GM19452 (cell line): Measurements from ENCODE around the gene IL5RA.

ENCODE experiments used
- ATAC-seq: cut with Tn5 transposase; IDR thresholded peaks from one replicate; pipeline ENCODE4 v1.9.1; 2021; ENCODE audit not compliant: unreplicated experiment

Gene IL5RA, protein sequence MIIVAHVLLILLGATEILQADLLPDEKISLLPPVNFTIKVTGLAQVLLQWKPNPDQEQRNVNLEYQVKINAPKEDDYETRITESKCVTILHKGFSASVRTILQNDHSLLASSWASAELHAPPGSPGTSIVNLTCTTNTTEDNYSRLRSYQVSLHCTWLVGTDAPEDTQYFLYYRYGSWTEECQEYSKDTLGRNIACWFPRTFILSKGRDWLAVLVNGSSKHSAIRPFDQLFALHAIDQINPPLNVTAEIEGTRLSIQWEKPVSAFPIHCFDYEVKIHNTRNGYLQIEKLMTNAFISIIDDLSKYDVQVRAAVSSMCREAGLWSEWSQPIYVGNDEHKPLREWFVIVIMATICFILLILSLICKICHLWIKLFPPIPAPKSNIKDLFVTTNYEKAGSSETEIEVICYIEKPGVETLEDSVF

DNA sequence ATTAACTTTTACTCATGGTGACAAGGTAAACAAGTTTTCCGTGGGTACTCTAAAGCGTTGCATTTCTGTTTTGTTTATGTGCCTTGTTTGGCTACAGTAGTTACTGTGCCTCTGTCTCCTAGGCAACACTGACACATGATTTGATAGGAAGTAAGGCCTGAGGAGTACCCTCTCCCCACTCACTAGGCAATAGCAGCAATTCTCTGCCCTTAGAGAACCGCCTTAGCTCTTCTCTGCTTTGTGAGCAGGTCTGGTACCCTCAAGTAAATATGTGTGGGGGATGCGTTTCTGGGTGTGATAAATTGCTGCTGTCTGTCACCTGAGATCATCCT is at the start of gene IL5RA:
Gene IL5RA, minus strand, starts transcription at position 76 of the 332 bp plus-strand sequence. CDS start 5,390 bp downstream, outside the sequence.
- ATAC-seq, result no peak

DNA sequence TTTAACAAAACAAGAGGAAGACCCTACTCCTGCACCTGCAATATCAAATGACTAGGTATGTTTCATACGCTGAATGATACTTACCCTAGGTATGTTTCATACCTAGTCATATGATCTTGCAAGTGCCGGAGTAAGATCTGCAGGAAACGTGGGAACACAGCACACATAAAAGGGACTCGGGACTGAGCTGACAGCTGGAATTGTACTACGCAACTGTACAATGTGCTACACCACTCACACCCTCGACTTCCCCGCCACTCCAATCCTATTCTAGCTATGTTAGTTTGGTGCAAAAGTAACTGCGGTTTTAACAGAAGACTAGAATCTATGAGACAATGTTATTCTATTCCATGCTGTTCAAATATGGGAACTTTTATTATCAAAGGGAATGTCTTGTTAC is 47.3 kb upstream of the IL5RA start:
- no peak for ATAC-seq

DNA sequence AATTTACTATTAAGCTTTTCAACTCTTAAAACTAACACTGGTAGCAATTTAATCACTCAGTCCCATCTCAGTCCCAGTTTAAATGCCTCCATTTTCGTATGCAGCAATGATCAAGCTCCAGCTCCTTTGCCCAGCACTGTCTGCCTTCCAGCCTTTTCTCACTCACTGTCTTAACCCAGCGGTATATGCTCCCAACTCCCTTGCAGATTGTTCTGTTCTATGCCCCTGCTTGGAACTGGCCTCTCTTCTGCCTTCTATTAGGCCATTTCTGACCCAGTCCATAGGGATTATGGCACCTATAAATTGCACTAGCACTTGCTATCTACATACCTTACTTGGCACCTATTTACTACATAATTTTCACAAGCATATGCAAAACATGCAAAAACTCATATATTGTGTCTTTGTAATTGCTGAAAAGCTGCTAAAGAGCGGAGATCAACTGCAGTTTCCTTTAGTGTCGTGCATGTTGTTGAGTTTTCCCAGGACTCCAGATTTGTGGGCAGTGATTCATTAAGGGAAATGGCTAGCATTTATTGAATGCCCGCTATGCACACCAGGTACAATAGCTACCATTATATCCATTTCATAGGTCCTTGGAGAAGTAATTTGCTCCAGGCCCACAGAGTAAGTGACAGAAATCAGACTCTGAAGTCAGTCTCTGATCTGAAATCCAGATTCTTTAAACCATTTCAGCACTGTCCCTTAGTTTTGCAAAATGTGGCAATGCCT is 44.9 kb upstream of the IL5RA start:
- no peak for ATAC-seq

GRCh38 chr3:3151513-3151912 is 41.3 kb upstream of the IL5RA start:
- ATAC-seq, result no peak

GRCh38 chr3:3149560-3149959 is 39.4 kb upstream of the IL5RA start:
- ATAC-seq, result no peak

DNA sequence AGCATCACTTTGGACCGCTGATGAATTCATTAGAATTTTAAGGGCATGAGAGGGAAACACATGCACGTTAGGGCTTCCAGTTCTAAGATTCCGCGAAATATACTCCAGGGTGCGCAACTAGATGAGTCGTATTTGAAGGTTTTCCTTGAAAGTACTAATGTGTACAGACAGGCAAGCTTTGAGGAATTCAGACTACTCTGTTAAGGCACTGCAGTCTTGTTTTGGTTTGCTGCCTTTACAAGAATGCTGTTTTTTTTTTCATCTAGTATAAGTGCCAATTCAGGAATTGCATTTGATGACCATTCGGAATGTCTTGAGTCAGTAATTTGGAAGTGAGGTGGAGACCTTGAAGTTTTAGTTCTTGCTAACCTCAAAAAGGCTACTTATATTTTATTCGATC is 35.7 kb upstream of the IL5RA start:
- no peak for ATAC-seq

DNA sequence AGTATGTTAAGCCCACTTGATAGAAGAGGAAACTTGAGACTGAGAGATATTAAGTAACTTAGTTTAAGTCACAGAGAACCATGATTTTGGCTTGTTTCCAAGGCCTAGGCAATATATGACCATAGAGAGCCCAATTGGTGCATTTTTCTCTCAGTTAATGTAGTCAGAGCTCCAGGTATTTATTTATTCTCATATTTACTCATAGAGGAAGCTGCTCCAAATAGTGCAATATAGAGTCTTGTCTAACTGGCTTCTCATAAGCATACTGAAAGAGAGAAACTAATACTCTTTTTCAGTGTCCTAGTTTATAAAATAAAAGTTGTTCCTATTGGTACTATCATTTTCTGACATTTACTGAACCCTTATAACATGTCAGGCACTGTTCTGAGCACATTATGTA is 31.8 kb upstream of the IL5RA start:
- no peak for ATAC-seq

DNA sequence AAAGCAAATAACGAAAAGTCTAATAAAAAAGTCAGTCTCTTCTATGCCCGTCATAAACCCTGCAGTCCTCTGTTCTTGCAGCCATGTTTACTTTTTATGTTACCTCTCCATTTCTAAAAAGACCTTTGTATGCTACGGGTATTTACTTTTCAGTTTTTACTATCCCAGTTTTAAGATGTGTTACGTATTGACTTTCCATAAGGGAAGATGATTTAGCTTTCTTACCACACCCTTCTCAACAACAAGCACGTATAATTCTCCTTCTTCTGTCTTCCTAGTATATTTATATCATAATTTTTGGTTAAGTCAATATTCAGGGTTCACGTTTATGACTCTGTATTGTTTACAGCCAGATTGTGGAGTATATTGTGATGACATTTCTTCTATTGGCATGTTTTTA is 27.4 kb upstream of the IL5RA start:
- ATAC-seq, result no peak

GRCh38 chr3:3134750-3135448 is 24.7 kb upstream of the IL5RA start:
- no peak for ATAC-seq

- no peak for ATAC-seq
Observed at GRCh38 chr3:3133500-3133899, 23.3 kb upstream of the IL5RA start.

DNA sequence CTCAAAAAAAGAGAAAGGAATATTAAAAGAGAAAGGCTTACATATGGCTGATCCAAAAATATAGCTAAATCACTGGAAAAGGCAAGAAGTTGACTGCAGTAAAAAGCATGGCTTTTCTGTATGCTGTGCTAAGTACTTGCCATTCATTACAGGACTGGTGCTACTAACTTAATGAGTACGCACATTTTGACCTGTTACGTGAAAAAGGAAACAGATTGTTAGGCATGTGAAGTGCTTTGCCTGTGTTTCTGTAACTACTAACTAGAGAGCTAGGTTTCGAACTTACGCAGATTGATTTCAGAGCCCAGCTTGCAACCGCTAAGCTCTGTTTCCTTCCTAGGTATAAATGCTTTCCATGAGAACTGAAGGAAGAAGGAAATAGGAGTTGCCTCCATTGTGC is 19.4 kb upstream of the IL5RA start:
- no peak for ATAC-seq

GRCh38 chr3:3127432-3128010 is 17.3 kb upstream of the IL5RA start:
- peak; percentile 20 for ATAC-seq

GRCh38 chr3:3126477-3127431 is 16.6 kb upstream of the IL5RA start, which contains the start of gene TRNT1:
Gene TRNT1 (plus strand): TSS chr3:3126940. CDS start chr3:3129041, 2,101 bp downstream.
- ATAC-seq, result peak; percentile 96

GRCh38 chr3:3125977-3126376 is 15.8 kb upstream of the IL5RA start:
- ATAC-seq, result no peak

- no peak for ATAC-seq
Observed at GRCh38 chr3:3119393-3119851, 9.2 kb upstream of the IL5RA start.

GRCh38 chr3:3117651-3118050 is 7.5 kb upstream of the IL5RA start:
- no peak for ATAC-seq

DNA sequence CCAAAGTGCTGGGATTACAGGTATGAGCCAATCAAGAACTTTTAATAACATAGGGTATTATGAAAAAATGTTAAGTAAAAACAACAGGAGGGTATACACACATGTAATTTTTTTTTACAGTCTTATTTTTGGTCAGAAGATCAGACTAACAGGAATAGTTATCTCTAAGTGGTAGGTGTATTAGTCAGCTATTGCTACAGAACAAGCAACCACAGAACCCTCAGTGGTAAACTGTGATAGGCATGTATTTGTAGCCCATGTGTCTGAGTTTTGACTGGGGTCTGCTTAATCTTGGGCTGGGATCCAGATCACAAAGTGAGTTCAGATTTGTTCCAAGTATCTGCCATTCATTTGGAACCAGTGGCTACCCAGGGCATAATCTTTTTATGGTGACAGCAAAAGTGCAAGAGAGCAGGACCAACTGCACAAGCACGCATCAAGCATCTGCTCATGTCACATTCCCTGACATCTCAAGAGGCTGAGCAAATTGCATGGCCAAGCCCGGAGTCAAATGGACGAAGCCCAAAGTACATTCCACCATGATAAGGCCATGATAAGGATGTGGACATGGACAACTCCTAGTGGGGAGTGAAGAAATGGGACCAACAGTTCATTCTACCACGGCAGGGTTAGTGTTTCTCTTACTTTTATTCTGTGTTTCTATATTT is 3.0 kb upstream of the IL5RA start:
- ATAC-seq, result no peak

GRCh38 chr3:3110749-3111361 is 681 bp upstream of the IL5RA start:
- no peak for ATAC-seq
